Caco-2 (cell line): Measurements from ENCODE around the gene KLK15. TPM values are rescaled to one million over a fixed set of nuclear protein-coding genes. Genes with fewer than 3 reads are reported as not detected.
"Not testable (repeated sequence)": the region's sequence is repeated elsewhere in the genome, so short reads cannot be mapped to it uniquely, and the experiment has no call there.

Experiments
- BruUV-seq: library from RNA; stranded (reverse); fragments of 400-500 nt; replicated peaks from 2 replicates; lab custom pipeline; 2021; lab: Mats Ljungman, UMichigan
- CTCF ChIA-PET: fragments of 300-600 bp; sonication (Branson Sonifier 250); formaldehyde crosslinking; loops from one replicate; lab custom pipeline; 2022; ENCODE audit warnings: antibody characterized with exemption; lab: Charles Lee
- POLR2A ChIA-PET: fragments of 300-600 bp; sonication (Branson Sonifier 250); formaldehyde crosslinking; loops from one replicate; lab custom pipeline; 2022; ENCODE audit warnings: antibody characterized with exemption; lab: Charles Lee
- DNase-seq, 2 experiments: peaks; one replicate each; pipeline versions ENCODE4 v3.0.0 to v3.0.0-alpha.2; 2020 to 2022
- H3K27me3 ChIP-seq: replicated peaks from 2 replicates; pipeline ENCODE4 v1.6.0; 2011; ENCODE audit warnings: low read length; ENCODE audit not compliant: control insufficient read depth, insufficient read depth
- H3K36me3 ChIP-seq: 2 replicates; pipeline ENCODE4 v1.5.1; 2011; ENCODE audit warnings: low read length; ENCODE audit not compliant: control insufficient read depth, insufficient read depth
- H3K4me1 ChIP-seq: fragments of 250-450 bp; sonication (Bioruptor Pico); 2 replicates; pipeline ENCODE4 v1.5.1; 2020; ENCODE audit warnings: mild to moderate bottlenecking
- H3K4me3 ChIP-seq: 2 replicates; pipeline ENCODE4 v1.5.1; 2011; ENCODE audit warnings: low read depth, mild to moderate bottlenecking, control low read depth, low read length
- H3K9me3 ChIP-seq: fragments of 250-450 bp; sonication (Bioruptor Pico); 2 replicates; pipeline ENCODE4 v1.5.1; 2020; ENCODE audit warnings: mild to moderate bottlenecking, moderate library complexity
- H3K27ac Mint-ChIP-seq: one replicate; pipeline ENCODE4 v1.8.0; 2022; ENCODE audit warnings: mixed read lengths; ENCODE audit not compliant: unreplicated experiment
- H3K27me3 Mint-ChIP-seq: one replicate; pipeline ENCODE4 v1.8.0; 2022; ENCODE audit warnings: mixed read lengths; ENCODE audit not compliant: insufficient read depth, unreplicated experiment
- H3K36me3 Mint-ChIP-seq: one replicate; pipeline ENCODE4 v1.8.0; 2022; ENCODE audit warnings: mild to moderate bottlenecking, mixed read lengths; ENCODE audit not compliant: insufficient read depth, unreplicated experiment
- H3K4me1 Mint-ChIP-seq: one replicate; pipeline ENCODE4 v1.8.0; 2022; ENCODE audit warnings: low read depth, mixed read lengths; ENCODE audit not compliant: unreplicated experiment
- H3K4me3 Mint-ChIP-seq: one replicate; pipeline ENCODE4 v1.8.0; 2022; ENCODE audit warnings: mild to moderate bottlenecking, moderate library complexity, mixed read lengths; ENCODE audit not compliant: unreplicated experiment
- H3K9me3 Mint-ChIP-seq: one replicate; pipeline ENCODE4 v1.8.0; 2022; ENCODE audit warnings: mixed read lengths; ENCODE audit not compliant: unreplicated experiment
- intact Hi-C: fragments of 100-400 bp; cut with micrococcal nuclease; formaldehyde crosslinking; loops from one replicate; pipeline ENCODE4 v1.10.0; 2022; ENCODE audit not compliant: unreplicated experiment
- total RNA-seq: library from RNA; stranded (reverse); gene quantifications from 2 replicates; pipeline ENCODE4 v1.2.3, GENCODE V29; 2022
- TF ChIP-seq, protein P1 (sequence below), 2 experiments: fragments of 200-600 bp in 1 of 2; IDR thresholded peaks; 1 replicate in 1 of 2; 2 replicates in 1 of 2; pipeline versions ENCODE4 v1.5.1 to v1.8.0; 2011 to 2022; ENCODE audit warnings: antibody characterized with exemption in 1 of 2, control low read depth in 1 of 2, inconsistent platforms in 1 of 2, low read depth in 1 of 2, low read length in 1 of 2, mild to moderate bottlenecking in 1 of 2, moderate library complexity in 1 of 2; ENCODE audit not compliant: insufficient read depth in 1 of 2, severe bottlenecking in 1 of 2, unreplicated experiment in 1 of 2

KLK15 gene
- total RNA-seq, 1 experiment from 2014 or later, result not detected

DNA sequence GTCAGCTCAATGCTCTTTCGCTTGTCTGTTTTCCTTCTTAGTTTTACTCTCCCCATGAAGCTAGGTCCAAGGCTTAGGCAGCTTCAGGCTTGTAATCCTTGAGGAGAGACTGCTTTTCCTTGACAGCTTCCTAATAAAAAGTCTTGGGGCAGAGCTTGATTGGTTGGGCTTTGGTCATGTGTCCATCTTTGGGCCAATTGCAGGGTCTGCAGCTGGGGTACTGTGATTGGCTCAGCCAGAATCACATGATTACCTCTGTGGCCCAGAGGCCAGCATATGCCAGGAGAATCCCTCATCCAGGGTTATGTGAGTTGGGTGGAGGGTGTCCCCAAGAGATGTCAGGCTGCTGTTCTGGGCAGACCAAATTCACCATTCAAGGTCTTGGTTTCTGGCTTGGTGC, 17.9 kb downstream of the KLK15 start:
- Mint-ChIP-seq H3K27me3 (peaks cover 15% of the 10 kb centered on the region), H3K4me3 (no peak overlapping the region), H3K4me1 (peaks cover 4% of the 10 kb centered on the region), H3K36me3 (peaks cover 5% of the 10 kb centered on the region), H3K9me3 (peaks cover 12% of the 10 kb centered on the region), H3K27ac (no peak overlapping the region)
- Histone ChIP-seq H3K36me3 (no peaks in the 10 kb centered on the region; the same call in 1 of the 2 replicates), H3K4me1 (no peaks in the 10 kb centered on the region), H3K9me3 (no peaks in the 10 kb centered on the region), H3K27me3 (peaks cover 2% of the 10 kb centered on the region; the same call in 1 of the 2 replicates), H3K4me3 (no peak overlapping the region)
- no peak for DNase-seq
- no TSS peak for BruUV-seq
- TF ChIP-seq, protein P1, sequence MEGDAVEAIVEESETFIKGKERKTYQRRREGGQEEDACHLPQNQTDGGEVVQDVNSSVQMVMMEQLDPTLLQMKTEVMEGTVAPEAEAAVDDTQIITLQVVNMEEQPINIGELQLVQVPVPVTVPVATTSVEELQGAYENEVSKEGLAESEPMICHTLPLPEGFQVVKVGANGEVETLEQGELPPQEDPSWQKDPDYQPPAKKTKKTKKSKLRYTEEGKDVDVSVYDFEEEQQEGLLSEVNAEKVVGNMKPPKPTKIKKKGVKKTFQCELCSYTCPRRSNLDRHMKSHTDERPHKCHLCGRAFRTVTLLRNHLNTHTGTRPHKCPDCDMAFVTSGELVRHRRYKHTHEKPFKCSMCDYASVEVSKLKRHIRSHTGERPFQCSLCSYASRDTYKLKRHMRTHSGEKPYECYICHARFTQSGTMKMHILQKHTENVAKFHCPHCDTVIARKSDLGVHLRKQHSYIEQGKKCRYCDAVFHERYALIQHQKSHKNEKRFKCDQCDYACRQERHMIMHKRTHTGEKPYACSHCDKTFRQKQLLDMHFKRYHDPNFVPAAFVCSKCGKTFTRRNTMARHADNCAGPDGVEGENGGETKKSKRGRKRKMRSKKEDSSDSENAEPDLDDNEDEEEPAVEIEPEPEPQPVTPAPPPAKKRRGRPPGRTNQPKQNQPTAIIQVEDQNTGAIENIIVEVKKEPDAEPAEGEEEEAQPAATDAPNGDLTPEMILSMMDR (IDR thresholded peaks at IDR 0.05; ENCODE audit: insufficient read depth in 1 of 2, low read depth in 1 of 2, low read length in 1 of 2, severe bottlenecking in 1 of 2, unreplicated experiment in 1 of 2), result no peak
- ChIA-PET CTCF (no interaction called here), POLR2A (no interaction called here)
- intact Hi-C loops, result no loop called here

DNA sequence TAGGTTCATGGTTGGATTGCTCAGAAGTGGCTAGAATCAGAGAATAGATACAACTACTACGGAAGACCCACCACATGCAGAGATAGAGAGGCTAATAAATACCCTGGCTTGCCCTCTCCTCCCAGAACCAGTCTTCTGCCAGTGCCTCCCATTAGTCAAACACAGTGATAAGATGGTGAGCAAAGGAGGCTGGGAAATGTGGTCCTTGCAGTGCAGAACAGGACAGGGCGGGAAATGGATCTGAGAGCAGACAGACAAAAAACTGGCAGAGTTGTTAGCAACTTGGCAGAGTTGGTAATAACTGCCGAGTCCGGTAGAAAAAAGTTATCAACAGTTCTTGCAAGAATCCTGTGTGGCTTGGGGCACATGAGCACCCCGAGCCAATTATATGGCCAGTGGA, 18.5 kb downstream of the KLK15 start:
- intact Hi-C loops, result no loop called here
- no peak for DNase-seq
- ChIA-PET CTCF (no interaction called here), POLR2A (no interaction called here)
- Mint-ChIP-seq H3K27me3 (peaks cover 14% of the 10 kb centered on the region), H3K4me1 (no peaks in the 10 kb centered on the region), H3K9me3 (peaks cover 18% of the 10 kb centered on the region), H3K36me3 (peaks cover 5% of the 10 kb centered on the region), H3K27ac (no peak overlapping the region), H3K4me3 (no peak overlapping the region)
- Histone ChIP-seq H3K27me3 (peaks cover 2% of the 10 kb centered on the region; the same call in 1 of the 2 replicates), H3K36me3 (no peaks in the 10 kb centered on the region; the same call in 1 of the 2 replicates), H3K9me3 (no peaks in the 10 kb centered on the region), H3K4me1 (no peaks in the 10 kb centered on the region), H3K4me3 (no peak overlapping the region)
- TF ChIP-seq, protein P1 (IDR thresholded peaks at IDR 0.05; ENCODE audit: insufficient read depth in 1 of 2, low read depth in 1 of 2, low read length in 1 of 2, severe bottlenecking in 1 of 2, unreplicated experiment in 1 of 2), result no peak
- BruUV-seq, result no TSS peak

- no peak overlapping the region for H3K4me3 Mint-ChIP-seq
- POLR2A ChIA-PET, result no interaction called here
- intact Hi-C loops, result no loop called here
These were observed 20.9 kb downstream of the KLK15 start for GRCh38 chr19:50812474-50812873.

GRCh38 chr19:50811622-50812238, 21.6 kb downstream of the KLK15 start:
- POLR2A ChIA-PET, H3K4me3 ChIP-seq, BruUV-seq, H3K27me3 Mint-ChIP-seq, DNase-seq, H3K27ac Mint-ChIP-seq, H3K36me3 Mint-ChIP-seq, H3K27me3 ChIP-seq, H3K9me3 ChIP-seq, intact Hi-C loops, H3K4me3 Mint-ChIP-seq, H3K4me1 ChIP-seq, CTCF ChIA-PET, H3K36me3 ChIP-seq, H3K4me1 Mint-ChIP-seq: not testable (repeated sequence)
- H3K9me3 Mint-ChIP-seq, result peaks cover 23% of the 10 kb centered on the region

More at GRCh38 chr19:50812474-50812873, 20.9 kb downstream of the KLK15 start:
- Mint-ChIP-seq H3K36me3 (peaks cover 5% of the 10 kb centered on the region), H3K27me3 (peaks cover 9% of the 10 kb centered on the region), H3K9me3 (peaks cover 23% of the 10 kb centered on the region), H3K27ac (no peak overlapping the region), H3K4me1 (no peaks in the 10 kb centered on the region)
- BruUV-seq, result no TSS peak
- no peaks in the 10 kb centered on the region for H3K4me1 ChIP-seq
- TF ChIP-seq, protein P1 (IDR thresholded peaks at IDR 0.05; ENCODE audit: insufficient read depth in 1 of 2, low read depth in 1 of 2, low read length in 1 of 2, severe bottlenecking in 1 of 2, unreplicated experiment in 1 of 2), result no peak
- H3K9me3 ChIP-seq, result no peaks in the 10 kb centered on the region
- no peak overlapping the region for H3K4me3 ChIP-seq
- H3K27me3 ChIP-seq, result 0 out of 2 replicates have a peak, but pooled peaks cover 2% of the 10 kb centered on the region
- H3K36me3 ChIP-seq, result no peaks in the 10 kb centered on the region; the same call in 1 of the 2 replicates
- DNase-seq, result no peak
- CTCF ChIA-PET, result no interaction called here
